Measurements from ENCODE around the gene GATA6.

Gene GATA6

GRCh38 chr18:22200611-22201225, 31.3 kb downstream of the GATA6 start:
- in situ Hi-C loops (cut with MboI; ENCODE audit: low sequenced_read_pairs): loop anchor here (25.0 kb wide), 1 partner anchor 112 kb away; no protein-coding TSS in a partner anchor

GRCh38 chr18:22203035-22203434, 33.6 kb downstream of the GATA6 start:
- in situ Hi-C loops (cut with MboI; ENCODE audit: low sequenced_read_pairs): loop anchor here (25.0 kb wide), 1 partner anchor 109 kb away; no protein-coding TSS in a partner anchor

DNA sequence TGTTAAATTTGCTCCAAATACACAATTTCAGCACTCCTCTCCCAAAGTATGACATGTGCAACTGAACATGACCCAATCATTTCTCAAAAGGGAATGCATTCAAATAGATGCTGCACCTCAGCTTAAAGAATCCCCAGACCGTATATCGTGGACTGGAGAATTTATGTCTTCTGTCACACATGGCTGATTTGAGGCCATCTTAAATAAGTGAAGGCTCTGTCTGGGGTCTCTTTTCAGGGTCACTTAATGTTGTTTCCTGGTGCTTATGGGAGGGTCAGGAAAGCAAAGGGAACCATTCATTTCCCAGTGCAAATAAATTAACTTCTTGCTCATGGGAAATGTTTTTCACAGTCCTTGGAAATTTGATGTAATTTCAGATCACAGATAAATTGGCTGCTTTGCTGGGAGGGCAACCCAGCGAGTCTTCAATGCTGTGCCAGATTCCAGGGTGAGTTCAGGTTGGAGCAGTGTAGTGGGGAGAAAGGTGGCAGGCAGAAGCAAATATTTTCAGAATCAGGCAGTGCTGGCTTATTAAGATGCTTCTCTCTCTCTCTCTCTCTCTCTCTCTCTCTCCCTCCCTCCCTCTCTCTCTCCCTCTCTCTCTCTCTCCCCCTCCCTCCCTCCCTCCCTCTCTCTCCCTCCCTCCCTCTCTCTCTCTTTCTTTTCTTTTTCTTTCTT, 34.3 kb downstream of the GATA6 start:
- in situ Hi-C loops (cut with MboI; ENCODE audit: low sequenced_read_pairs): loop anchor here (25.0 kb wide), 1 partner anchor 109 kb away; no protein-coding TSS in a partner anchor

GRCh38 chr18:22204214-22204536, 34.8 kb downstream of the GATA6 start:
- in situ Hi-C loops (cut with MboI; ENCODE audit: low sequenced_read_pairs): loop anchor here (25.0 kb wide), 1 partner anchor 108 kb away; no protein-coding TSS in a partner anchor

DNA sequence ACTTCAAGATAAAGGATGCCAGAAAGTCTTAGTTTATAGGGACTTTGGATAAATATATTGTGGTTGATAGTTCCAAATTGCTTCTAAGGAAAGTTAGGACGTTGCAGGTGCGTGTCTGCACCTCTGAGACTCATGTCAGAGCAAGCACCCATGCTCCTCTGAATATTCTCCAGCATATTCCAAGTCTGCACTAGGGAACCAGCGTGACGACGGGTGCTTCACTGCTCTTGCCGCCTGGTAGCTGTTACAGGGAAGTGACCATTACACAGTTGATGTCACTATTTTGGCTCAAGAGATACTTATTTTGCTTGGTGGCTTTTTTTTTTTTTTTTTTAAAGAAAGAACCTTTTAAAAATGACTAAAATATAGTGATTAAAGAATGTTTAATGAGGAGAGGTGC, 35.6 kb downstream of the GATA6 start:
- in situ Hi-C loops (cut with MboI; ENCODE audit: low sequenced_read_pairs): loop anchor here (25.0 kb wide), 1 partner anchor 107 kb away; no protein-coding TSS in a partner anchor

GRCh38 chr18:22207021-22207758, 37.8 kb downstream of the GATA6 start:
- in situ Hi-C loops (cut with MboI; ENCODE audit: low sequenced_read_pairs): loop anchor here (25.0 kb wide), 1 partner anchor 105 kb away; no protein-coding TSS in a partner anchor

- in situ Hi-C loops (cut with MboI; ENCODE audit: low sequenced_read_pairs): loop anchor here (25.0 kb wide), 1 partner anchor 102 kb away; no protein-coding TSS in a partner anchor
Measured at GRCh38 chr18:22210311-22210754, 40.9 kb downstream of the GATA6 start.

DNA sequence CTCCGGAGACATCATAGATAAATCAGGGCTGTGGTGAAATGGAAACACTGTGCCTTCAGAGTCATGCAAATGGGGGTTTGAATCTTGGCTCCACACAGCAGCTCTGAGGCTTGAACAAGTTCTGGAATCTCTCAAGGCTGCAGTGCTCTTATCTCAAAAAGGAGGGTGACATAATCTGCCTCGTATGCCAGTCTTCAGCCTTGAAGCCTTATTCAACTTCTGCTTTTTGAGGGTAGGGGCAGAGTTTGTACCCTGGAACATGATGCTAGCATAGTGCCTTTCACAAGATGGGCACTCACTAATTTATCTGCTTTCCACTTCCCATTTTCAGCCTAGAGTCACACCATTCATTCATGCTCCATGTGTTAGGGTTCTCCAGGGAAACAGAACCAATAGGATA, 42.3 kb downstream of the GATA6 start:
- in situ Hi-C loops (cut with MboI; ENCODE audit: low sequenced_read_pairs): loop anchor here (25.0 kb wide), 1 partner anchor 101 kb away; no protein-coding TSS in a partner anchor

GRCh38 chr18:22213333-22213973, 44.1 kb downstream of the GATA6 start:
- in situ Hi-C loops (cut with MboI; ENCODE audit: low sequenced_read_pairs): loop anchor here (25.0 kb wide), 1 partner anchor 99 kb away; no protein-coding TSS in a partner anchor

DNA sequence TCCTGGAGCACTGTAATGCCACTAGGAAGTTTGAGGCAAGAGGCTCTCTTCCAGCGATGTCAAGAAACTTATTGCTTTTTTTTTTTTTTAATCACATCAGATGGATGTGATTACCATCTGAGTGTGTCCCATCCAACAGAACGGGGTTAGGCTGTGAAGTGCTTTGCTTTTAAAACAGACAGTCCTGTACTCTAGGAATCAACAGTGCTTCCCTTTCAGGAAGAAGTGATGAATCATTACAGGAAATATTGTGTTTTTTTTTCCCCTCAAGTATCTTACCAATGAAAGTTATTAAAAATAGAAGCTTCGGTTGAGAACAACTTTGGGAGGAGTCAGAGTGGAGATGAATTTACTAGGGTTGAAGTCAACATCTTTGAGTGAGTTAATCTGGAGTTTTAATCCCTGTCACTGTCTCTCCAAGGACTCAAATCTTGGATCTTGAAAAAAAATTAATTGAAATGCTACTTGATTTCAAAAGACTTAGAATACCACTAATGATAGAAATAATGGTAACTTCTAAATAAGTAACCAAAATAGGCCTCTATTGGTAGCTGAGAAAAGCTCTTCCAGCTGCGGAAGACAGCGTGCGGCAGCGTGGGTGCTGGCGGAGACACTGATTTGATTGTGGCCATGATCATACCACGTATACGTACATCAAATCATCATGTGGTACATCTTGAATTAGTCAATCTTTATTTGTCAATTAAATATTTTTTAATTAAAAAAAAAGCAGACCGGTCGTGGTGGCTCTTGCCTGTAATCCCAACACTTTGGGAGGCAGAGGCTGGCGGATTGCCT, 45.5 kb downstream of the GATA6 start:
- in situ Hi-C loops (cut with MboI; ENCODE audit: low sequenced_read_pairs): loop anchor here (25.0 kb wide), 1 partner anchor 97 kb away; no protein-coding TSS in a partner anchor

DNA sequence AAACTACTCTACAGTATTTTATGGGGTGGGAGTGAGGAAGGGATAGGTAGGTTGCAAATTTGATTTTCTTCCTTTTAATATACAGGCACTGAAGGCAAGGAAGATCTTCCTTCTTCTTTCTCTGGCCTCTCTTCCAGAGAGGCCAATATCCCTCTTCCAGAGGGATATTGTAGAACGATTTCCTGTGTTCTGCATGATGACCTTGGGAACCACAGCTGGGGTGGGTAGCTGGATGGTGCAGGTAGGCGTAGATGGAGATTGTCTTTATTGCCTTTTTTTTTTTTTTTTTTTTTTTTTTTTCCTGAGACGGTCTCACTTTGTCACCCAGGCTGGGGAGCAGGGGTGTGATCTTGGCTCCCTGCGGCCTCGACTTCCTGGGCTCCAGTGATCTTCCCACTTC, 49.4 kb downstream of the GATA6 start:
- in situ Hi-C loops (cut with MboI; ENCODE audit: low sequenced_read_pairs): loop anchor here (25.0 kb wide), 1 partner anchor 93 kb away; no protein-coding TSS in a partner anchor

DNA sequence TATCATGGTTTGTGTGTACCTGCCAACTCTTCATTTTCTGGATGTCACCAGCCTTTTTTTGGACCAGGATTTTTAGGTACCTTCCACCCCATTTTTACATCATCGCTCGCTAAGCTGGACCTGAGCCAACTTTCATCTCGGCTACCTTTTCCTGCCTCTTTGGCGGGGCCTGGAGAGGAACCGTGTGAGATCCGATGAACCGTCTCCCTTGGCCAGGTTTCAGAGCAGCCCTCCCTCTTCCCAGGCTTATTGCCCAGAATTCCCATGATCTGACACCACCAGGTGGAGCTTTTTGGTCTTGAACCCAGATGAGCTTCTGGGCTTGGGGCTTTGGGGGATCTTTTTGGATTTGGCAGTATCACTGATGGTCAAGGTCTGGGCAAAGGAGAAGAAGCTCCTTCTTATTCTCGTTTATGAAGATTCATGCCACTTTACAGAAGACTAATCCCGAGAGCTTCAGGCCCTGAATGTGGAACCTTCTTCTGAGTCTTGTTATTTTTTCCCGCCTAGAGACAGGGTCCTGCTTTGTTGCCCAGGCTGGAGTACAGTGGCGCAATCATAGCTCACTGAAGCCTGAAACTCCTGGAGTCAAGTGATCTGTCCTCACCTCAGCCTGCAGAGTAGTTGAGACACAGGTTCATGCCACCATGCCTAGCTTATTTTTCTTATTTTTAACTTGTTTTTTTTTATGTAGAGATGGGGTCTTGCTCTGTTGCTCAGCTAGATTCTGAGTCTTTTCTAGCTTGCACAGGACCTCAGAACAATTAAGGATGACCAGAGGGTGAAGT, 50.4 kb downstream of the GATA6 start:
- in situ Hi-C loops (cut with MboI; ENCODE audit: low sequenced_read_pairs): loop anchor here (25.0 kb wide), 1 partner anchor 93 kb away; no protein-coding TSS in a partner anchor

GRCh38 chr18:22220585-22220984, 51.2 kb downstream of the GATA6 start:
- in situ Hi-C loops (cut with MboI; ENCODE audit: low sequenced_read_pairs): loop anchor here (25.0 kb wide), 1 partner anchor 92 kb away; no protein-coding TSS in a partner anchor

GRCh38 chr18:22221350-22221749, 52.0 kb downstream of the GATA6 start:
- in situ Hi-C loops (cut with MboI; ENCODE audit: low sequenced_read_pairs): loop anchor here (25.0 kb wide), 1 partner anchor 91 kb away; no protein-coding TSS in a partner anchor

DNA sequence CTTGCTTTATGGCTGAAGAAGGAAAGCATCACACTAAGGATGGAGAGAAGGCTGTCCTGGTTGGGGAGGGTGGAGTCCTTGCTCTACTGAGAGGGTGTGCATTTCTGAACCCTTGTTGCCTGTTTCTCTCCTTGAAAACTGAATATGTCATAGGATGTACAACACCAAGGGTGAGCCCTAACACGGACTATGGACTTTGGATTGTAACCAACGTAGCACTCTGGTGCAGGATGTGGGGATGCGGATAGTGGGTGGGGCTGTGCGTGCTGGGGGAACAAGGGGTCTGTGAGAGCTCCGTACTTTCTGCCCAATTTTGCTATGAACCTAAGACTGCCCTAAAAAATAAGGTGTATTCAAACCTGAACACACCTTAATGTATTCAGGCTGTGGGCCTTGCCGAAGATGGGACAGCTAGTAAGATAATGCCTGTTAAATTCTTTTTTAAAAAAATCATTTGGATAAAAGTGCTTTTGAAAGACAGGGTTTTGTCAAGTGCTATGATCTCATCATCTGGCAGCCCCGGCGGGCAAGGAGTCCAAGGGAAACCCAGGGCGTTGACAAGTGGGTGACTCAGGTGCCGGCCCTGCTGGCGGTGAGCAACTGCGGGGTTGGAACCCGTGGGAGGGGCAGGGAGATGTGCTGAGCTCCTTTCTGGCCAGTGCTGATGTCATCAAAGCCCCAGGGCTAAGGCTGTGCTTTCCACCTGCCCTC, 54.0 kb downstream of the GATA6 start:
- in situ Hi-C loops (cut with MboI; ENCODE audit: low sequenced_read_pairs): loop anchor here (25.0 kb wide), 1 partner anchor 89 kb away; no protein-coding TSS in a partner anchor

GRCh38 chr18:22223965-22224322, 54.6 kb downstream of the GATA6 start:
- in situ Hi-C loops (cut with MboI; ENCODE audit: low sequenced_read_pairs): loop anchor here (25.0 kb wide), 1 partner anchor 88 kb away; no protein-coding TSS in a partner anchor

- in situ Hi-C loops (cut with MboI; ENCODE audit: low sequenced_read_pairs): loop anchor here (25.0 kb wide), 1 partner anchor 88 kb away; no protein-coding TSS in a partner anchor
Measured at GRCh38 chr18:22224339-22224738, 55.0 kb downstream of the GATA6 start.

- in situ Hi-C loops (cut with MboI; ENCODE audit: low sequenced_read_pairs): no loop called here
Measured at GRCh38 chr18:22226801-22227200, 57.4 kb downstream of the GATA6 start.
